HG03139 (cell line): ENCODE measurements around the gene IL20RA.
A peak's percentile ranks its signal among the peaks of the same experiment; 100 is the strongest.

ENCODE experiments used
- ATAC-seq: cut with Tn5 transposase; IDR thresholded peaks from one replicate; pipeline ENCODE4 v1.9.1; 2021; ENCODE audit not compliant: unreplicated experiment

The IL20RA gene

GRCh38 chr6:137046871-137047412 is 2.2 kb upstream of the IL20RA start:
- no peak for ATAC-seq

- ATAC-seq = no peak
Measured at GRCh38 chr6:137045222-137045789, 541 bp upstream of the IL20RA start.

GRCh38 chr6:137043710-137044365 is 927 bp downstream of the IL20RA start:
- ATAC-seq = no peak

- ATAC-seq = no peak
Measured at GRCh38 chr6:137040393-137040792, 4.4 kb downstream of the IL20RA start.

GRCh38 chr6:137039010-137039409 is 5.8 kb downstream of the IL20RA start:
- ATAC-seq = no peak

GRCh38 chr6:137036566-137037300 is 8.0 kb downstream of the IL20RA start:
- no peak for ATAC-seq

- ATAC-seq = peak; percentile 99
Measured at GRCh38 chr6:137033828-137034227, 10.9 kb downstream of the IL20RA start.

- ATAC-seq = no peak
Measured at GRCh38 chr6:137031122-137031521, 13.6 kb downstream of the IL20RA start.

GRCh38 chr6:137028912-137029311 is 15.9 kb downstream of the IL20RA start:
- no peak for ATAC-seq

GRCh38 chr6:137025786-137026730 is 18.7 kb downstream of the IL20RA start:
- peak; percentile 44 for ATAC-seq

GRCh38 chr6:137024237-137024990 is 20.4 kb downstream of the IL20RA start:
- ATAC-seq = no peak

- ATAC-seq = no peak
Measured at GRCh38 chr6:137020776-137021175, 24.0 kb downstream of the IL20RA start.

GRCh38 chr6:137019476-137020272 is 25.1 kb downstream of the IL20RA start:
- no peak for ATAC-seq

- no peak for ATAC-seq
Measured at GRCh38 chr6:137017081-137017480, 27.7 kb downstream of the IL20RA start.

GRCh38 chr6:137016356-137016755 is 28.4 kb downstream of the IL20RA start:
- ATAC-seq = no peak

- ATAC-seq = no peak
Measured at GRCh38 chr6:137015943-137016342, 28.8 kb downstream of the IL20RA start.

GRCh38 chr6:137013738-137014602 is 30.8 kb downstream of the IL20RA start:
- no peak for ATAC-seq

- no peak for ATAC-seq
Measured at GRCh38 chr6:137013031-137013430, 31.7 kb downstream of the IL20RA start.
